Pancreas (tissue), 10 donors: Measurements from ENCODE around the gene SMIM35. TPM values are rescaled to one million over a fixed set of nuclear protein-coding genes. Genes with fewer than 3 reads are reported as not detected.
A peak's percentile ranks its signal among the peaks of the same experiment; 100 is the strongest.

ENCODE experiments used
- ATAC-seq, 4 donors: fragments of 200-7000 bp; cut with Tn5 transposase; one replicate each; pipeline versions ENCODE4 v1.8.0 to v1.9.1; 2020; ENCODE audit warnings: mild to moderate bottlenecking in 4 of 4, moderate library complexity in 4 of 4
- DNase-seq, 6 donors: peaks; one replicate each; pipeline ENCODE4 v3.0.0-alpha.2; 2020
- FAIRE-seq: peaks from 2 replicates; lab custom pipeline; 2012; peaks lifted over from hg19 to GRCh38; lab: Jason Lieb, UNC
- H3K27ac ChIP-seq, 4 donors: fragments of 200-600 bp; sonication (generic); 1 replicate in 3 of 4; 2 replicates in 1 of 4; pipeline versions ENCODE4 v1.5.0 to v1.8.0; 2020
- H3K27me3 ChIP-seq, 4 donors: fragments of 200-600 bp; one replicate each; pipeline ENCODE4 v1.8.0; 2021
- H3K36me3 ChIP-seq, 3 donors: fragments of 200-600 bp; sonication (generic) in 1 of 3; one replicate each; pipeline versions ENCODE4 v1.5.0 to v1.8.0; 2020 to 2021
- H3K4me1 ChIP-seq, 3 donors: fragments of 200-600 bp; one replicate each; pipeline ENCODE4 v1.8.0; 2021
- H3K4me3 ChIP-seq, 4 donors: fragments of 200-600 bp; sonication (generic) in 2 of 4; one replicate each; pipeline versions ENCODE4 v1.5.0 to v1.8.0; 2020 to 2021
- H3K9me3 ChIP-seq, 4 donors: fragments of 200-600 bp; one replicate each; pipeline ENCODE4 v1.8.0; 2021
- CTCF ChIP-seq, 4 donors: fragments of 200-600 bp; sonication (generic) in 3 of 4; IDR thresholded peaks; one replicate each; pipeline versions ENCODE4 v1.5.0 to v1.8.0; 2021; ENCODE audit warnings: antibody characterized with exemption in 4 of 4
- WGBS, 2 donors: extraction: QIAGEN DNeasy Blood & Tissue Kit; methylation state at CpG; one replicate each; pipeline ENCODE4 v1.1.7; 2013; 5-methylcytosine and 5-hydroxymethylcytosine counted together
- intact Hi-C, 3 donors: fragments of 100-400 bp; cut with DNase I; formaldehyde crosslinking; loops; one replicate each; pipeline versions ENCODE4 v1.11.1 to v1.14.2; 2022
- polyA plus RNA-seq, 2 donors: library from polyadenylated mRNA; stranded (reverse); fragments of 200-250 nt; gene quantifications; one replicate each; pipeline ENCODE4 v1.2.3, GENCODE V29; 2013
- total RNA-seq, 6 donors: library from RNA; stranded (reverse); fragmentation: NEBNext Ultra II Directional in 4 of 6; extraction: Animal tissue kit (Norgen Biotek cat#: 25700) in 4 of 6; gene quantifications; one replicate each; pipeline versions ENCODE4 v1.2.1 to v1.2.4, GENCODE V29; 2021 to 2023
- donor health status: healthy with polysubstance abuse.
- donor health status: DM: no; HTN: no; CAD: no; lungs with moderate emphysema.
- donor health status: DM: no; HTN: no; CAD: no.
- donor health status: control.
- donor health status: control.
- donor health status: Bipolar disorder and iron deficiency.
- donor health status: DM: yes; HTN: yes; CAD: no.
- donor health status: DM: no; HTN: no; CAD: no.
- donor health status: DM: no; HTN: no; CAD: no.
- donor health status: DM: yes; HTN: yes; CAD: no.

The SMIM35 gene
- total and polyA plus RNA-seq, 8 donors, result 0.02 TPM; not detected in 7

- H3K9me3 ChIP-seq, result no peaks in the 10 kb centered on the region
- WGBS, 2 donors, result 68 to 74% methylated on average over 10 of the region's 10 CpGs
- H3K4me1 ChIP-seq, result no peaks in the 10 kb centered on the region
- no peak overlapping the region for H3K4me3 ChIP-seq
- no peaks in the 10 kb centered on the region for H3K27me3 ChIP-seq
- no peak for TF ChIP-seq CTCF (IDR thresholded peaks at IDR 0.05)
- intact Hi-C loops, result no loop called here
- FAIRE-seq (no peak), ATAC-seq (no peak), DNase-seq (no peak)
- no peaks in the 10 kb centered on the region for H3K36me3 ChIP-seq
- H3K27ac ChIP-seq, result no peak overlapping the region
Observed at GRCh38 chr11:118099838-118100556, 13.2 kb upstream of the SMIM35 start.

- H3K27me3 ChIP-seq, result no peaks in the 10 kb centered on the region
- H3K36me3 ChIP-seq, result no peaks in the 10 kb centered on the region
- H3K4me3 ChIP-seq, result no peak overlapping the region
- no peak for ATAC-seq
- no peaks in the 10 kb centered on the region for H3K9me3 ChIP-seq
- FAIRE-seq, result no peak
- H3K4me1 ChIP-seq, result no peaks in the 10 kb centered on the region
- H3K27ac ChIP-seq, result no peak overlapping the region
- intact Hi-C loops, result no loop called here
- WGBS, 2 donors, result 64 to 71% methylated on average over 11 of the region's 11 CpGs
- peak in 1 of 6 donors; percentile 35 for DNase-seq
- no peak for TF ChIP-seq CTCF (IDR thresholded peaks at IDR 0.05)
Observed at GRCh38 chr11:118098996-118099837, 12.5 kb upstream of the SMIM35 start.

- no peaks in the 10 kb centered on the region for H3K36me3 ChIP-seq
- ATAC-seq (no peak), FAIRE-seq (no peak), DNase-seq (no peak)
- 0 to 50% methylated on average over 1 of the region's 1 CpG for WGBS, 2 donors
- intact Hi-C loops, result no loop called here
- no peaks in the 10 kb centered on the region for H3K9me3 ChIP-seq
- no peaks in the 10 kb centered on the region for H3K4me1 ChIP-seq
- no peaks in the 10 kb centered on the region for H3K27me3 ChIP-seq
- H3K27ac ChIP-seq, result no peak overlapping the region
- H3K4me3 ChIP-seq, result no peak overlapping the region
- TF ChIP-seq CTCF (IDR thresholded peaks at IDR 0.05), result no peak
Observed at GRCh38 chr11:118095967-118096367, 9.2 kb upstream of the SMIM35 start.

- H3K27me3 ChIP-seq, result no peaks in the 10 kb centered on the region
- H3K4me3 ChIP-seq, result no peak overlapping the region
- no peak for ATAC-seq
- intact Hi-C loops, result no loop called here
- no peak overlapping the region for H3K27ac ChIP-seq
- FAIRE-seq, result no peak
- WGBS, 2 donors, result 80 to 81% methylated on average over 4 of the region's 4 CpGs
- TF ChIP-seq CTCF (IDR thresholded peaks at IDR 0.05), result no peak
- no peaks in the 10 kb centered on the region for H3K36me3 ChIP-seq
- no peaks in the 10 kb centered on the region for H3K9me3 ChIP-seq
- H3K4me1 ChIP-seq, result no peaks in the 10 kb centered on the region
- no peak for DNase-seq
Observed at GRCh38 chr11:118095493-118095892, 8.7 kb upstream of the SMIM35 start.
